Measurements from ENCODE around the gene EXOC4. TPM values are rescaled to one million over a fixed set of nuclear protein-coding genes. Genes with fewer than 3 reads are reported as not detected.
"Not testable (repeated sequence)": the region's sequence is repeated elsewhere in the genome, so short reads cannot be mapped to it uniquely, and the experiment has no call there.

The EXOC4 gene
- total RNA-seq, 2 donors from 2014 or later, result 33.7 to 41.5 TPM

DNA sequence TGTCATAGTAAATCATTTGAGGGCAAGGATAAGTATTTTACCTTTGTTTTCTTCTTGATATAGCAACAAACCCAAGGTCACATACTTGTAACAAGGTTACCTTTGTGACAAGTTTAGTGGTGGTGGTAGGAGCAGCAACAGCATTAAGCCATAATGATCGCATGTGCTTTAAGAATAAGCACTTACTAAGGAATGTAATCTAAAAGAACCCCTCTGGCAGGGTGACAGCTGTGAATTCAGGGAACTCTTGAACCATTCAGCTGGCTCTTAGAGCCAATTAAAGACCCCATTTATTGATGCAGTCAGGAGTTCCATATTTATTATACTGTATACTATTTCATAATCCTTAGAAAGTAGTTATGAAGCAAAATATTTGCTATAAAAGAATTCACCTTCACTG lies 370.8 kb downstream of the EXOC4 start:
- no peak for ATAC-seq
- intact Hi-C loops (cut with DNase I), result no loop called here
- no peak for DNase-seq

DNA sequence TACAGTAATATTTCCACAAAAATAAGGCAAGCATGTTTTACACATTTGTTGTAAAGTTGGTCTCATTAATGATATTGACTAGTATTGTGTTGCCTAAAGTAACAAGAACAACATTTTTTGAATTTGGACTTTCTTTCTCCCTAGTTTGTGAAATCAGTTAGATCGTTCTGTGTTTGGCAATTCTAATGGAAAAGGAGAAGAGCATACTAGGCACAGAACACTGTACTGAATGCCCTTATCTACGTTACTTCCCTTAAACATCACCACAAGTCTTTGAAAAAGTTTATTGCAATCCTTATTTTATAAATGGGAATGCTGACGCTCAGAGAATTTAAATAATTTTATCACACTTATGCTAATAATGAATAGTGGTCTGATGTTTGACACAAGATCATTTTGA lies 372.2 kb downstream of the EXOC4 start:
- ATAC-seq, result no peak
- intact Hi-C loops (cut with DNase I), result no loop called here
- no peak for DNase-seq

DNA sequence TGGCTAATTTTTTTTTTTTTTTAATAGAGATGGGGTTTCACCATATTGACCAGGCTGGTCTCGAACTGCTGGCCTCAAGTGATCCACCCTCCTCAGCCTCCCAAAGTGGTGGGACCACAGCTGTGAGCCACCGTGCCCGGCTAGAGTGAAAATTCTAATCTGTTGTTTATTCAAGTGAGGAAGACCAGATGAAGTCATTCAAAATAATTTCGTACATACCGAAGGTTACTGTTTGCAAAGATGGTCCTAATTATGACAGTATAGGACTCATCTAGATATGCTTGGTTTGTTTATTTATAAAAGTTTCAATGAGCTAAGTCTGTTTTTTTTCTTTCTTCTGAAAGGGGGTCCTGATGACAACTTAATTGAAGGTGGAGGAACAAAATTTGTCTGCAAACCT lies 376.8 kb downstream of the EXOC4 start:
- DNase-seq (no peak), ATAC-seq (no peak)
- intact Hi-C loops (cut with DNase I), result no loop called here

DNA sequence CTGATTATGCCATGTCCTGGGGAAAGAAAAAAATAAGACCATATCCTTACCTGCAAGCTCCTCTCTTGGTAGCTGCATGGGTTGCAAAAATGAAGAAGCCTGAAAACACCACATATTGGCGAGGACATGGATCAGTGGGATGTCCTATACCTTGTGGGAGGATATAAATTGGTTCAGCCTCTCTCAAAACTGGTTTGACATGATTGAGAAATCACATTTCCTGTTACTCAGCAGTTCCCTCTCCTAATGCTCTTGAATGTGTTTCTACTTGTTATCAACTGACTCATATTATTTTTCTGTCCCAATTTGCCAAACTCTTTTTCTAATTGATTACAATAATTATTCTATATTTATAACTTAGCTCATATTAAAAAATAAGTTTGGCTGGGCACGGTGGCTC lies 380.2 kb downstream of the EXOC4 start:
- DNase-seq (no peak), ATAC-seq (no peak)
- intact Hi-C loops (cut with DNase I), result no loop called here

DNA sequence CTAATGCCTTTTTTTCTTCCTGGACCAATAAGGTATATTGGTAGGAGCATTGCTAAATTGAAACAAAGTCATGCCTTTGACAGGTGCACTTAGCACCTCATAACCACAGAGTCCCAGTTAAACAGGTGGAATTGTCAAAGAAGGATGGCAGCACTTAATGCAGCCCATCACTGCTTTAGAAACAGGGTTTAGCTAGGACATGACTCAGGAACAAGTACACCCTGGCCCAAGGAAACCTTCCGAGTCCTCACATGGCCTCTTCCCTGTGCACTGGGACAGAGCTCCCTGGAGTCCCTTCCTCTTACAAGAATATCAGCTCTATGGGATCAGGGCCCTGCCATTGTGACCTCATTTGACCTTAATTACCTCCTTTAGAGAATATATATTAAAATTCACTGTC lies 382.7 kb downstream of the EXOC4 start:
- DNase-seq (no peak), ATAC-seq (no peak)
- intact Hi-C loops (cut with DNase I), result no loop called here

DNA sequence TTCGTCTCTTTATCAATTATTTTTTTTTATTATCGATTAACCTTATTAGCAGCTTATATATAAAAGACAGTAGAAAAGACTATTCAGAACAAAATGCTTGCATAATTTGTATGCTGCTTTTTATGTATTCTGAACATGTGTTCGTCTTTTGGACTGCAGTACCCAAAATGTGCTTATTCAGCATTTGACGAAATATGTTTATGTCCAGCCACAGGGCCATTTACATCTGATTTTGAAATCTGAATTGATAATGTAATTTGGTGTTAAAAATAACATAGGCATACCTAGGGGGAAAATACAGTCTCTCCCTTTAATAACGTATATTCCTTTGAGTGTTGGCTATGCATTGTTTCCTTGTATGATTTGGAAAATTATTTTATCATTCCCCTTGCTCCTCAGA lies 386.0 kb downstream of the EXOC4 start:
- DNase-seq (no peak), ATAC-seq (no peak)
- intact Hi-C loops (cut with DNase I), result no loop called here

DNA sequence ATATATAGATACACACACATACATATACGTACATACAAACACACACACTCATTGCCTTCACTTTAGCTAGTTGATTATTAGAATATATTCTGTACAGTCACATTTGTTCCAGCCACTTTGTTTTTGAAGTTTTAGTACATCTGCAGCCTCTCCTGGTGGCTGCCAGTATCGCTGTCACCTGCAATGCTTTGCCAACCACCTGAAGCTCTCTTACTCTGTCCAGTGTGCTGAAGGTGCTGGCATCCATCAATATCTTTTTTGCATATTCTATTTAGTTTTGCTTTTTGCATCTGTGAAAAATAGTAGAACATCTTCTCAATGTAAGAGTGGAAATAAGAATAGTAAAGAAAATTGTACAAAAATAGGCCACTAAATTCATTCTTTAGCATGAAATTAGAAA lies 388.6 kb downstream of the EXOC4 start:
- no peak for DNase-seq
- intact Hi-C loops (cut with DNase I), result no loop called here
- no peak for ATAC-seq

DNA sequence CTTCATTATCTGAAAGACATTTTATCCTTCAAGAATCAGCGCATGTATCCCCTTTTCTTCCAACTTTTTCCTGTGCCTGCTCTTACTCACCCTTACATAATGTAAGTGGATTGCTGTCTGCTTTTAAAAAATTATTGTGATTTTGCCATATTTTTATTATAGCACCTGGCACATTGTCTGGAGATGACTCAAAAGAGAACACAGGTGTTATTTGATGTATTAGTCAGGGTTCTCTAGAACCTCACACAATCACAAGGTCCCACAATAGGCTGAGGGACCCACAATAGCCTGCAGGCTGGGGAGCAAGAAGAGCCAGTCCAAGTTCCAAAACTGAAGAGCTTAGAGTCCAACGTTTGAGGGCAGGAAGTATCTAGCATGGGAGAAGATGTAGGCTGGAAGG lies 390.0 kb downstream of the EXOC4 start:
- intact Hi-C loops (cut with DNase I), result no loop called here
- ATAC-seq (no peak), DNase-seq (no peak)

DNA sequence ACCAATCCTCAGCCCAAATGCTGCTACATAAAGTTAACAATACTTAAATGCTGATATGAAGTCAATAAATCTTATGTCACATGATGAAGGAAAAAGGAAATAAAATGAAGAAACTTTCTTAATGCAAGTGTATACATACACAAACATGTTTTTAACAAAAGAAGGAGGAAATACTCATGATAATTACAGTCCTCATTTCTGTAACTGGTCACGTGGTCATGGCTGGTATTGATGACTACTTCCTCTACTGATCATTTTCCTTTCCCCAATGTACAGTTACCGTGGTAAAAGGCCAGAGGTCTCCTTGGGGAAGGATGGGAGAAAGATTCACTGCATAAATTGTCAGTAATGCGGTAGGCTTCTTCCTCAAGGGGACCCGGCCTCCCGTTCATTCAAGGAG lies 390.8 kb downstream of the EXOC4 start:
- intact Hi-C loops (cut with DNase I); ATAC-seq; DNase-seq: not testable (repeated sequence)

DNA sequence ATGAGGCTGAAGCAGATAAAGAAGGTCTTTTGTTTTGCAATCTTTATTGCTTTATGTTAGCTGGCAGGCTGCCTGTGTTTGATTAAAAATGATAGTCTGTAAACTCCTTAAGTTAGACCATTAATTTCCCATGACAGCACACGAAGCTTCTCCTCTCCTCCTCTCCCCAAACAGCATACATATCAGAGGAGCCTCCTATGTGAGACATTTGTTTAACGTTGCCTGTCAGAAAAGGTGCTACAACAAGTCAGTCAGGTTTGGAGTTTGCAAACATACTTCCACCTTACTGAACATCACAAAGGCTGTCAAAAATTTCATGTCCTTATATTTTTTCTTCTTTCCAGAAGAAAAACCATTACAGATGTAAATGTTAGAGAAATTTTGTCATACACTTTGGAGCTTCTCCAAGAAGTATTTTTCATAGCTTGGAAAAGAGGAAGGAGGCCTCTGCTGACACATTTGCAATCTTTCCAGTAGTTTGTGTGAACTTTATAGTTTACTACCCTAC lies 393.1 kb downstream of the EXOC4 start:
- DNase-seq, result no peak
- ATAC-seq, result no peak
- intact Hi-C loops (cut with DNase I), result no loop called here

DNA sequence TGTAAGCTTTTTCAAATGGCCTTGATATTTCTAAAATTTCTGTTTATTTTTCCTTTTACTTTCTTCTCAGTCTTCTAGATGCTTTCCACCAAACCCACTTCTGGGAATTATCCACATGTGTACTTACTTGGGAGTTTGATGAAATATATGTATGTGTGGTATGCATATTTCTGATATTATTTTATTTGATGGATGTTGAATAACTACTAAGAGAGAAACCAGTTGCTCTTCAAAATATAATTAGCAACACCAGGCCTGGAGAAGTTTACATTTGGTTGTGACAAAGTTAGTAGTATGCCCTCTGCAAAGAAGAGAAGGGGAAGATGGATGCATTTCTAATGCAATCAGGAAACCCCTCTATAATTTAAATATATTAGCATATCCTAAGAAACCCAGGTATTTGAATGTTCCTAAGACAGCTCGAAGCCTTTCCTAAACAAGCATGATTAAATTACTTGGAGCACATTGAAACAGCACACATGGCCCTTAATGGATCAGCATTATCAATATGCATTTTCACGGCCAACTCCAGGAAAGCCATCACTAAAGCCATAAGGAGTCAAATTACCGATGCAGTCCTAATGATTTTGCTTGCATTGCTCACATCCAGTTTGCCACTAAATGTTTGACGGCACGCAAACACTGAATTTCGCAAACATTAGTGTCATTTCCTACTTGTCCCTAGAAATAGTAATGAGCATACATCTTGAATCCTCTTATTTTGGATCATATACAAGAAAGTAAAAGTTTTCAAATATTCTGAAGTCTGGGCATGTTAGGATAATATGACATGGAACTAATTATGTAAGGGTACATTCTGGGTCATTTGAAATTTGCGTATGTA lies 393.8 kb downstream of the EXOC4 start:
- DNase-seq (no peak), ATAC-seq (no peak)
- intact Hi-C loops (cut with DNase I), result no loop called here

DNA sequence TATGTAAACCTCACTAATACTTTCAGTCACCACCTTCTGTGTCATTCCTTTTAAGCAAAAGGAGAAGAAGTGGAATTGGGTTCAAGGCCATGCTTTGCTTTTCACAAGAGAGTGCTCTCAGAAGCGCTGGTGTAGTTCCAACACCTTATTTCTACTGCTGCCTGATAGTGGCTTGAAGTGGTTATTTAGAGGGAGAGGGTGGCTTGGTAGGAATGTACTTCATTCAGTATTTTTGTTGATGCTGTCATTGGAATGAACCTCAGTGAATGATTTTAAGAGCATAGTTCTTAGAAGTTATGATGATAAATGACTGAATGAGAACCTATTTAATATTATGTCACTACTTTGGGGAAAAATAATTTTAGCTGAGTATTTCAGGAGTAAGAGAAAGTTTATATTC lies 396.7 kb downstream of the EXOC4 start:
- no peak for ATAC-seq
- intact Hi-C loops (cut with DNase I), result no loop called here
- DNase-seq, result no peak

DNA sequence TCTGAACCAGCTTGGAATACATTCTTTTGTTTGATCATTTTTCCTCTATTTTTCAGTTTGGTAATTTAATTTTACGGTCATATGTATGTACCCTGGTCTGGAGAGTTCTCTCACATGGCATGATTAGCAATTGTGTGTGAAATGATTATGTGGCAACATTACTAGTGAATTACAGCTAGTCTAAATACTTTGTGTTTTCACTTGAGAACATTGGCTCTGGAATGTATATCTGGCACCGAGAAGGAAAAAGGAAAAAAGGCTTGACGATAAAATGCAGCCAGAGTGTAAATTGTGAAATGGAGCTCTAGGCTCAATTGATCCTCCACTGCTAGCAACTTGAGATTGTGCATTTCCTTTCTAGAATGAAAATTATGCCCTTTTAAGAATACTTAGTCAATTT lies 397.2 kb downstream of the EXOC4 start:
- peak in 1 of 2 donors; percentile 15 for ATAC-seq
- intact Hi-C loops (cut with DNase I), result no loop called here
- no peak for DNase-seq

DNA sequence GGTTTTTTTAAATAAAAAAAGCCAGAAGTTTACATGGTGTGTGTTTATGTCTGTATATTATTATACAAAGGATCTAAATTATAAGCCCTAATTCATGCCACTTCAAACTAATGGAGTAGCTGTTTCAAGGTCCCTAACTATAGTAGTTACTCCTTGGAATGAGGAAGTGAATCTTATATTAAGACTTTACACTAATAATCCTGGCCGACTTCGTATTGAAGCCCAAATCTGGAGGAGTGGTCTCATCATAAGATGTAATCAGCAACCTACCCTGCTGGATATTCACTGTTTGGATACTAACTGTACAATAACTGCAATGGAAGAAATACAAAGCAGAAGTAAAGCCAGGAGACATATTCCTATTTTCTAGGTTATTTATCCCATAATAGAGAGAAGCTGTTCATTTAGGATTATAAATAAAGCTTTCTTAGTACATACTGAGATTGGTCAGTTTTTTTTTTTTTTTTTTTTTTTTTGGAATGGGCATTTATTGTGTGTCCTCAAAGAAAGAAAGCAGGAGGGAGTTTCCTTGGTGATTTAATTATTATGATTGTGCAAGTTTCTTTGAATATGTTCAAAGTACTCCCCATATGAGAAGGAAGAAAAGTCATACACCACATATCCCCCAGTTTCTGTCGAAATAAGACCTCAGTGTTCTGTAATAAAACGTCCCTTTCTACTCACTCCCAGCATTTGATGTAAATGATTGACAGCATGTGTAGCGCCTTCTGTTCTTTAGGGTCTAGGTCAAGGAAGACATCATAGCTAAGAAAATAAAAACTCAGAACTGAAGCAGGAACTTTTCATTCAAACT lies 397.8 kb downstream of the EXOC4 start:
- ATAC-seq, result no peak
- intact Hi-C loops (cut with DNase I), result no loop called here
- no peak for DNase-seq

DNA sequence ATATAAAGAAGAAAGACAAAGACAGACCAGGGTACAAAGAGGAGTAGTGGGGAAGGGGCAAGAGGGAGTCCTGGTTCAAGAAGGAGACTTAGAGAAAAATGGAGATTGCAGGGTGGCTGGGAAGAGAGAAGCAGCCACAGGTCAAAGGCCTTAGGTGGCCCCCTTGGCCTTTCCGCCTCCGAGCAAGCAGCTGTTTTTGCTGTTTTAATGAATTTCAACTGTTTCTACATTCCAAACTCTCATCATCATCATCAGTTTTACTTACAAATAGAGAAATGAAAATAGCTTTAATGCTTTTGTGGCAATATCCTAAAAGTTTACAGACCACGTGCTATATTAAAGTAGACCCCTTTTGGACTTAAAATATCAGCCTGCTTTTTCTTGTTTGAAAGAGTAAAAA lies 399.7 kb downstream of the EXOC4 start:
- intact Hi-C loops (cut with DNase I), result no loop called here
- ATAC-seq (no peak), DNase-seq (no peak)

DNA sequence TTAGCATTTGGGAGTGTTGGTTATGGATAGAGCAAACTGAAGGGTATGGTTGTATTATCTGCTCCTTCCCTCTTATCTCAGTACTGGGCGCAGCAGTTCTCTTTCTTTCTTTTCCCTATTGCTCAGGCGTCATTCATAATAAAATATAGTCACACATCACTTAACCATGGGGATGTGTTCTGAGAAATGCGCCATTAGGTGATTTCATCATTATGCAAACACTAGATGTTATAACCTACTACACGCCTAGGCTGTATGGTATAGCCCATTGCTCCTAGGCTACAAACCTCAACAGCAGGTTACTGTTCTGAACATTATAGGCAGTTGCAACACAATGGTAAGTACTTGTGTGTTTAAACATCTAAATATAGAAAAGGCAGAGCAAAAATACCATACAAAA lies 401.7 kb downstream of the EXOC4 start:
- no peak for ATAC-seq
- DNase-seq, result no peak
- intact Hi-C loops (cut with DNase I), result no loop called here

DNA sequence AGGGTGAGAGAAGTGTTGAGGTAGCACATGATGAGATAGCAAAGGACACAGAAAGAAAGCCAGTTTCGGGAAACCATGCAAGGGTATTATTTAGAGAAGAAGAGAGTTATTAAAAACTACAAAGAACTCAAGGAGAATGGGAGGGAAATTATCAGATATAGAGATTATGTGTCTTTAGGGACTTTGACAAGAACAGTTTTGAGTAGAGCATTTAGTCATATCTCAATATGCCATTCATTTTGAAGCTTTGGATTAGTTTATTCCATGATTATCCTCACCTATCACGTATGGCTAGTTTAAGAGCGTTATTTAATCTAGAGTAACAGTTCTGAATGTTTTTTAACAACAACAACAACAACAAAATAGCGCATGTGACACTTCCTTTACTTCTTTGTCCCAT lies 409.4 kb downstream of the EXOC4 start:
- DNase-seq (no peak), ATAC-seq (no peak)
- intact Hi-C loops (cut with DNase I), result no loop called here

DNA sequence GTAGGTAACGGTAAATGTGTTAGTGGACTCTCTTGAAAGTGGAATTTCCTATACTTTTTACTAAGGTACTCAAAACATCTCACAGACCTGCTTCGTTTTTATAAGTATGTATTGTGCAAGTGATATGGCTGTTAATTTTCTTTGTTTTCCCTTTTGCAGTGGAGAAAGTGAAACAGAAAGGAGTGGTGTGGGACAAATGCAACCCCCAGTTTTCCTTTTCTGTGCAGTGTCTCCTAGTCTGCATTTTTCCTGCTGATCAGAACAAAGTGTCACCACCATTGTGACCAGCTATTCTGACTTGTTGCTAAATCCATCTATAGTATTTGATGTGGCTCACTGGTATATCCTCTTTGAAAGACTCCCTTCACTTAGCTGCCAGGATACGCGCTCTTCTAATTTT lies 410.0 kb downstream of the EXOC4 start:
- intact Hi-C loops (cut with DNase I), result no loop called here
- DNase-seq (no peak), ATAC-seq (no peak)

DNA sequence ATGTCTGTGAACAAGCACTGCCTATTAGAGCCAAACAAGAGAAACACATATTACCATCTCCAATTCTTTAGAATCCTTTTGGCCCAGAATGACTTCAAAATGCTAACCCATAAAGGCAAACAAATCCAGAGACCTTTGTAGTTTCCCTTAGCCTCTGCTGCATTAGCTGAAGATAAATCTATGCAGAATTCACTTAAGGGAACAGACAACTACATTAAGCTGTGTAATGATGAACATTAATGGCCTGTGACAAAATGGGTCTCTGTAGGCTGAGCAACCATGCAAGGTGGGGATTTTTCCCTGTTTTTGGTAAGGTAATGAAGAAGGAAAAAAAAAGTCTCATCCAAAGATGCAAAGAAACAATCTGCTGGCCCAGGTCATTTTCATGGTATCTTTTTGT lies 411.6 kb downstream of the EXOC4 start:
- no peak for DNase-seq
- intact Hi-C loops (cut with DNase I), result no loop called here
- no peak for ATAC-seq

DNA sequence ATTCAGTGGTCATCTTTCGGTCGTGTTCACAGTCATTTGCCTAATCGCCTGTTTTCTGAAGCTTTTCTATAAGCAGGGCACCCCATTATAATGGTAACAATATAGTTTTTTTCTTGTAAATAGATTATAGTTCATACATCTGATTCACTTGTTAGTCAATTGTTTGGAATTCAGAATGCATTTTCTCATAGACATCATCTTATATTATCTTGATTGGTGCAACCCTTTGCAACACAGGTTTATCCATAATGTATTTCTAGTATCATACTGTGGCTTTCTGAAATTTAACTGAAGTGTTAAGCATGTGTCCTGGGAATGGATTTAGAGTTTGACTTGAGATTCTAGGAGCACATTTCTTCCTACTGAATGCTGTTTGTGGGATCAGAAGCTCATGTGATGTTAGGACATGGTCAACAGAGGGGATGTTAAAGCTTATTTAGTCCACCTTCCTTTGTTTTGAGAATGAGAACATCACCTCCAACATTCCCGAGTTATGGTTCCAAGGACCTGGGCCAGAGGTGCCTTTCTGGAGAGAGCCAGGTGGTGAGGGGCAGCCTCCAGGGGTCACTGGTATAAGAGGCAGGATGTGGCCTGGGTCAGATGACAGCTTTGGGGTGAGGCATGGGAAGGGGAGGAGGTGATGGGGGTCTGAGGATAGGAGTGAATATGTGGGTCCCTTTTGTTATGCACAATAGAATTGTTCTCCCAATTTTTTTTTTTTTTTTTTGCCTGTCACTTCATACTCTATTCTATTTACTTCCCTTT lies 415.6 kb downstream of the EXOC4 start:
- ATAC-seq, result no peak
- DNase-seq, result no peak
- intact Hi-C loops (cut with DNase I), result no loop called here
